Gastroesophageal sphincter (tissue), 4 donors: ENCODE measurements around the gene ARHGEF4. TPM values are rescaled to one million over a fixed set of nuclear protein-coding genes. Genes with fewer than 3 reads are reported as not detected.

ENCODE experiments used
- ATAC-seq: fragments of 150-250 bp; one replicate; pipeline ENCODE4 v1.9.1; 2016; ENCODE audit warnings: mild to moderate bottlenecking, moderate library complexity
- H3K27ac ChIP-seq, 4 donors: fragments of 200-600 bp; sonication (generic) in 3 of 4; 1 replicate in 3 of 4; 2 replicates in 1 of 4; pipeline ENCODE4 v1.5.1; 2016 to 2019
- H3K27me3 ChIP-seq: fragments of 200-600 bp; sonication (generic); one replicate; pipeline ENCODE4 v1.5.1; 2019
- H3K36me3 ChIP-seq, 2 donors: fragments of 200-600 bp; sonication (generic); one replicate each; pipeline ENCODE4 v1.5.1; 2019; ENCODE audit warnings: control low read depth in 1 of 2
- H3K4me1 ChIP-seq, 3 donors: fragments of 200-600 bp; sonication (generic); 1 replicate in 2 of 3; 2 replicates in 1 of 3; pipeline ENCODE4 v1.5.1; 2016 to 2019; ENCODE audit warnings: control low read depth in 2 of 3
- H3K4me3 ChIP-seq, 2 donors: fragments of 200-600 bp; sonication (generic); one replicate each; pipeline ENCODE4 v1.5.1; 2019; ENCODE audit warnings: mild to moderate bottlenecking in 1 of 2, moderate library complexity in 1 of 2
- H3K9me3 ChIP-seq, 3 donors: fragments of 200-600 bp; sonication (generic); one replicate each; pipeline ENCODE4 v1.5.1; 2017 to 2019; ENCODE audit warnings: control low read depth in 2 of 3
- EP300 ChIP-seq: sonication (generic); formaldehyde crosslinking; IDR thresholded peaks from one replicate; pipeline ENCODE4 v1.6.1; 2017; ENCODE audit warnings: antibody characterized with exemption, mild to moderate bottlenecking
- POLR2A ChIP-seq, 2 donors: fragments of 450-650 bp; IDR thresholded peaks; one replicate each; pipeline ENCODE4 v1.6.1; 2017; ENCODE audit warnings: antibody characterized with exemption in 2 of 2, mild to moderate bottlenecking in 2 of 2, moderate library complexity in 1 of 2
- POLR2AphosphoS5 ChIP-seq: sonication (generic); formaldehyde crosslinking; IDR thresholded peaks from one replicate; pipeline ENCODE4 v1.6.1; 2017; ENCODE audit warnings: antibody characterized with exemption
- WGBS, 2 donors: methylation state at CpG; one replicate each; pipeline ENCODE4 v1.1.5; 2018; ENCODE audit warnings: low coverage in 1 of 2; 5-methylcytosine and 5-hydroxymethylcytosine counted together
- total RNA-seq, 4 donors: library from RNA; depleted of rRNA; stranded (reverse); fragments of >200 nt; gene quantifications; one replicate each; pipeline ENCODE4 v1.1.0, GENCODE V29; 2016
- TF ChIP-seq, protein P1 (sequence below), 4 experiments: fragments of 200-600 bp in 2 of 4; fragments of 450-650 bp in 2 of 4; sonication (generic) in 1 of 4; IDR thresholded peaks; one replicate each; pipeline ENCODE4 v1.5.1; 2017 to 2019; ENCODE audit warnings: antibody characterized with exemption in 4 of 4, mild to moderate bottlenecking in 2 of 4, moderate library complexity in 2 of 4

ARHGEF4 gene
- total RNA-seq, 4 donors from 2014 or later, result 15.9 to 59.5 (median 21.8) TPM

DNA sequence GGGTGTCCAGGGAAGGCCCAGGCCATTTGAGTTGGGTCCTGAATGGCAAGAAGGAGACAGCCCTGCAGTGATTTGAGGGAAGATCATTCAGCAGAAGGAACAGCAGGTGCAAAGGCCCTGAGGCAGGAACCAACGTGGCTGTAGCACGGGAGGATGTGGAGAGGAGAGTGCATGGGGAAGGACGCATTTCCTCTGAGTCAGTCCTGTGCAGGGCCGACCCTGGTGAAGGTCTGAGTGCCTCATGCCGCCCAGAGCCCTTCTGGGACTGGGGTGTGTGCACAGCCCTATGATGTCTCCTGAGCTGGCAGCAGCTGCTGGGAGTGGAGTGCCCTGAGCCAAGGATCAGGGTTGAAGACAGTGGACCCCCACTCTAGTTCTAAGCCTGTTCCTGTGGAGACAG, 17.9 kb upstream of the ARHGEF4 start:
- H3K4me1 ChIP-seq, result peaks cover 3 to 19% (median 11%) of the 10 kb centered on the region in 3 donors
- H3K27ac ChIP-seq, result peak overlapping the region in 1 of 4 donors; percentile 97
- H3K27me3 ChIP-seq, result peaks cover 29% of the 10 kb centered on the region
- no peak overlapping the region for H3K4me3 ChIP-seq
- no peak for TF ChIP-seq EP300
- no peak for TF ChIP-seq POLR2AphosphoS5
- TF ChIP-seq, protein P1, sequence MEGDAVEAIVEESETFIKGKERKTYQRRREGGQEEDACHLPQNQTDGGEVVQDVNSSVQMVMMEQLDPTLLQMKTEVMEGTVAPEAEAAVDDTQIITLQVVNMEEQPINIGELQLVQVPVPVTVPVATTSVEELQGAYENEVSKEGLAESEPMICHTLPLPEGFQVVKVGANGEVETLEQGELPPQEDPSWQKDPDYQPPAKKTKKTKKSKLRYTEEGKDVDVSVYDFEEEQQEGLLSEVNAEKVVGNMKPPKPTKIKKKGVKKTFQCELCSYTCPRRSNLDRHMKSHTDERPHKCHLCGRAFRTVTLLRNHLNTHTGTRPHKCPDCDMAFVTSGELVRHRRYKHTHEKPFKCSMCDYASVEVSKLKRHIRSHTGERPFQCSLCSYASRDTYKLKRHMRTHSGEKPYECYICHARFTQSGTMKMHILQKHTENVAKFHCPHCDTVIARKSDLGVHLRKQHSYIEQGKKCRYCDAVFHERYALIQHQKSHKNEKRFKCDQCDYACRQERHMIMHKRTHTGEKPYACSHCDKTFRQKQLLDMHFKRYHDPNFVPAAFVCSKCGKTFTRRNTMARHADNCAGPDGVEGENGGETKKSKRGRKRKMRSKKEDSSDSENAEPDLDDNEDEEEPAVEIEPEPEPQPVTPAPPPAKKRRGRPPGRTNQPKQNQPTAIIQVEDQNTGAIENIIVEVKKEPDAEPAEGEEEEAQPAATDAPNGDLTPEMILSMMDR (IDR thresholded peaks at IDR 0.05), result no peak
- TF ChIP-seq POLR2A (IDR thresholded peaks at IDR 0.05), result no peak
- 91% methylated on average over 3 of the region's 5 CpGs; no CpG with 5 or more reads in 1 of the 2 donors for WGBS, 2 donors
- no peaks in the 10 kb centered on the region for H3K9me3 ChIP-seq
- no peaks in the 10 kb centered on the region for H3K36me3 ChIP-seq
- ATAC-seq, result no peak

DNA sequence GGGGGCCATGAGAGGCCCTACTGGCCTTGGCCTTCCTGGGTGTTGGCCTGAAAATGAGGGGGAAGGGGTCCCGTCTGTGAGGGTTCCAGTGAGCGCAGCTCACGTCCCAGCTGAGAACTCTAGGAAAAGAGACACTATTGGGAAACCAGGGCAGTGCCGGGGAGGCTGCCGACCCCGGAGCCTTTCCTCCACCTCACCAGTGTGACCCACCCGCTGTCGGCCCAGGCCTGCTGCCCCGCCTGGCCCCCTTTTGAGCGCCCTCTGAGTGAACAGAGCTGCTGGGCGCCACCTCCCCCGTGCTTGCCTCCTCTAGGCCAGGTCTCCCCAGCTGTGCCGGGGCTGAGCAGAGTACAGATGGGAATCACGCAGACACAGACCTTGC, 17.5 kb upstream of the ARHGEF4 start:
- no CpG with 5 or more reads among the region's 14 CpGs for WGBS, 2 donors
- H3K9me3 ChIP-seq, result no peaks in the 10 kb centered on the region
- H3K4me3 ChIP-seq, result no peak overlapping the region
- peaks cover 25% of the 10 kb centered on the region for H3K27me3 ChIP-seq
- TF ChIP-seq POLR2A (IDR thresholded peaks at IDR 0.05) (no peak), POLR2AphosphoS5 (no peak), EP300 (no peak)
- TF ChIP-seq, protein P1 (IDR thresholded peaks at IDR 0.05), result no peak
- H3K36me3 ChIP-seq, result no peaks in the 10 kb centered on the region
- no peak for ATAC-seq
- peaks cover 3 to 19% (median 11%) of the 10 kb centered on the region in 3 donors for H3K4me1 ChIP-seq
- peak overlapping the region; percentile 86 to 97 (median 91) for H3K27ac ChIP-seq

DNA sequence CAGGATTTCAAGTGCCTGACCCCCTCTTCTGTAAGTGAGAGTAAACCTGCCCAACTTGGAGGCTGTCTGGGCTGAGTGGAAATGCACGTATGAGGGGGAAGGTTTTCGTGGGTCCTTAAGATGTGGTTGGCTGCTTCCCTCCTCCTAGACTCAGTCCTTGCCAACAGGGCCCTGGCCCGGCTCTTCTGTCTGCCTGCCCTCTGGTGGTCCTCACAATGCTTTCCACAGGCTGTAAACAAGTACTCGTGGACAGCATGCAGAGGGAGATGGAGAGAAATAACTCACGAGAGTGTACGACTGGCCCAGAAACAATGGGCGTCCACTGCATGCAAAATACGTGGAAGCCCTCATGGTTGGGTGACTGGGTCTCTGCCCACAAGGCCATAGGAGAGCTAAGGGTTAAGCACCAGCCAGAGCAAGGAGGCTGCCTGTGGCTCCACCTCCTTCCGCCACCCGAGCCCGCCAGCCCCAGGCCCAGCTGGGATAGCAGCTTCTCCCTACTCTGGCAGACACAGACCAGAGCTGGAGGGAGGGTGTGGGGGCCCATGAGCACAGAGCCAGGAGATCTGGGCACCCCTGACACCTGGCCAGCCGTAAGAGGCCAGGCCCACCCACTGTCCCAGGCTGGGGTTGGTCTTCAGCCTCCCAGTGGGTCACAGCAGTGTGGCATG, 17.0 kb upstream of the ARHGEF4 start:
- H3K4me3 ChIP-seq, result peak overlapping the region in 1 of 2 donors; percentile 24
- ATAC-seq, result peak; percentile 57
- peaks cover 3 to 19% (median 11%) of the 10 kb centered on the region in 3 donors for H3K4me1 ChIP-seq
- H3K27ac ChIP-seq, result peak overlapping the region; percentile 86 to 97 (median 91)
- TF ChIP-seq, protein P1 (IDR thresholded peaks at IDR 0.05), result no peak
- TF ChIP-seq POLR2A (IDR thresholded peaks at IDR 0.05) (no peak), EP300 (no peak), POLR2AphosphoS5 (no peak)
- peaks cover 23% of the 10 kb centered on the region for H3K27me3 ChIP-seq
- 60% methylated on average over 1 of the region's 12 CpGs; no CpG with 5 or more reads in 1 of the 2 donors for WGBS, 2 donors
- H3K9me3 ChIP-seq, result no peaks in the 10 kb centered on the region
- no peaks in the 10 kb centered on the region for H3K36me3 ChIP-seq

DNA sequence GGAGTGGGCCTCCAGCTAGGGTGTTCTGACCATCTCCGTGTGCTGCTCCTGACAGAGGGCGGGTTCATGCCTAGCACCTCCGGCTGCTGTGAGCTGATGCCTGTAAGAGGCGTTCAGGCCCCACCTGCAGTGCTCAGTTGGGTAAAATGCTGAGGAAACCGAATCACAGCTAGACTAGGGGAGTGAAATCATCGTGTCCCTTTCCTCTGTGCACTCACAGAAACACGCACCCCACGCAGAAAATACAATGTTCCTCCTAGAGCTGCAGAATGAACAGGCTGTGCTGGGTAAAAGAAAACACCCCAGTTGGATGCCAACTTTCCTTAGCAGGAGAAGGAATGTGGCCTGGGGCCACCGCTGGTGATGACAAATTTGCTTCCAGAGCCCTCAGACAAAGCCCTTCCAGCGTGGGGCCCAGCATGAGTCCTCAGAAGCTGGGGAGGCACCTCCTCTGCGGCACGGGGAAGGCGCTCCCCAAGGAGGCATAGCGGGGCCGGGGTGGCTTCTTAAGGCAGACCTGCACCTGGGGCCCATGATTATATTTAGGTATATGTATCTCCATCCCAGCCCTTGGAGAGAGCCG, 16.3 kb upstream of the ARHGEF4 start:
- peaks cover 3 to 19% (median 11%) of the 10 kb centered on the region in 3 donors for H3K4me1 ChIP-seq
- no peaks in the 10 kb centered on the region for H3K9me3 ChIP-seq
- TF ChIP-seq, protein P1 (IDR thresholded peaks at IDR 0.05), result no peak
- peak; percentile 55 for TF ChIP-seq POLR2AphosphoS5
- H3K27ac ChIP-seq, result peak overlapping the region; percentile 86 to 97 (median 91)
- H3K27me3 ChIP-seq, result peaks cover 17% of the 10 kb centered on the region
- WGBS, 2 donors, result 20 to 27% methylated on average over 2 to 6 of the region's 16 CpGs
- peak overlapping the region in 1 of 2 donors; percentile 24 for H3K4me3 ChIP-seq
- H3K36me3 ChIP-seq, result no peaks in the 10 kb centered on the region
- peak; percentile 88 for ATAC-seq

DNA sequence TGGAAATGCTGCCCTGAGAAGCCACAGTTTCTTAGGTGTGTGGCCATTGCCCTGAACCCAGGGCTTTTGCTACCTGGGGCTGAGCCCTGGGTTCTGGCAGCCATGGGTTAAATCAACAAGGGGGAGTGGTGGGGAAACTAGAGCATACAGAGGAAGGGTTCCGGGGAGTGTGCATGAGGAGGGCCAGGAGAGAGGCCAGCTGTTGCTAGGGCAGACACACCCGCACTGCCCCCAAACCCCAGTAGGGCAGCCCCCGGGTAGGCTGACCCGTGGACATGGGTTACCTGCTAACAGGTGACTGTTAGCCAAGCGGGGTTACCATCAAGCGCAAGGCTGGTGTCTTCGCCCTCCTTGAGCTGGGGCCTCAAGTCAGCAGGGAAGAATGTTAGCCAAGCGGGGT, 14.8 kb upstream of the ARHGEF4 start:
- TF ChIP-seq EP300 (no peak), POLR2AphosphoS5 (no peak), POLR2A (IDR thresholded peaks at IDR 0.05) (no peak)
- TF ChIP-seq, protein P1 (IDR thresholded peaks at IDR 0.05), result no peak
- Histone ChIP-seq H3K27ac (no peak overlapping the region), H3K4me3 (no peak overlapping the region), H3K36me3 (no peaks in the 10 kb centered on the region), H3K27me3 (peaks cover 10% of the 10 kb centered on the region), H3K4me1 (peaks cover 3 to 19% (median 11%) of the 10 kb centered on the region in 3 donors), H3K9me3 (no peaks in the 10 kb centered on the region)
- 100% methylated on average over 2 of the region's 8 CpGs; no CpG with 5 or more reads in 1 of the 2 donors for WGBS, 2 donors
- ATAC-seq, result no peak
